Measurements from ENCODE around the gene SH3PXD2A.

DNA sequence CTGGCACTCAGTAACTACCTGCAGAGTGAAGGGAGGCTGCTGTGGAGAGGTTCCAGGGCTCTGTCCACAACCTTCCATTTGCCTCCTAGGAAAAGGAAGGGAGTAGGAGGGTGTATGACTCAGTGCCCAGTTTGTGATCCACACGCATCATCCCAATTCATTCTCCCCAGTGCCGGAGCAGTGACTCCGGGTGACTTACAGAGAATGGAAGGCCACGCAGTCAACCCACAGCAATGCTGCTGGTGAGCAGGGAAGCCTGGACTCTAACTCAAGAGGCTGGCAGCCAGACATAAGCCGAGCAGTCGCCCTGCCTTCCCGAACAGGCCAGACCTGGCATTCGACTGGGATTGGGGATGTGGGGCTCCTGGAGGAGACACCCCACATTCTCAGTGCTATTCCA, 139.9 kb downstream of the SH3PXD2A start:
- no peak for TF ChIP-seq POLR2A (IDR thresholded peaks at IDR 0.05; ENCODE audit: low read length)
- TF ChIP-seq GATA1 (IDR thresholded peaks at IDR 0.05; ENCODE audit: low read depth, low read length) = no peak
